Bone marrow (tissue), 2 donors: ENCODE measurements around the gene CDC42BPA.
"Not testable (repeated sequence)": the region's sequence is repeated elsewhere in the genome, so short reads cannot be mapped to it uniquely, and the experiment has no call there.

ENCODE experiments used
- DNase-seq, 2 donors: peaks; one replicate each; lab custom pipeline; 2025; lab: John Stamatoyannopoulos, UW

The CDC42BPA gene

DNA sequence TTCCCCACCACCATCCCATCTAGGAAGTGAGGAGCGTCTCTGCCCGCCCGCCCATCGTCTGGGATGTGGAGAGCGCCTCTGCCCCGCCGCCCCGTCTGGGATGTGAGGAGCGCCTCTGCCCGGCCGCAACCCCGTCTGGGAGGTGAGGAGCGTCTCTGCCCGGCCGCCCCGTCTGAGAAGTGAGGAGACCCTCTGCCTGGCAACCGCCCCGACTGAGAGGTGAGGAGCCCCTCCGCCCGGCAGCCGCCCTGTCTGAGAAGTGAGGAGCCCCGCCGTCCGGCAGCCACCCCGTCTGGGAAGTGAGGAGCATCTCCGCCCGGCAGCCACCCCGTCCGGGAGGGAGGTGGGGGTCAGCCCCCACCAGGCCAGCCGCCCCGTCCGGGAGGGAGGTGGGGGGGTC is 185.6 kb downstream of the CDC42BPA start:
- not testable (repeated sequence) for DNase-seq

DNA sequence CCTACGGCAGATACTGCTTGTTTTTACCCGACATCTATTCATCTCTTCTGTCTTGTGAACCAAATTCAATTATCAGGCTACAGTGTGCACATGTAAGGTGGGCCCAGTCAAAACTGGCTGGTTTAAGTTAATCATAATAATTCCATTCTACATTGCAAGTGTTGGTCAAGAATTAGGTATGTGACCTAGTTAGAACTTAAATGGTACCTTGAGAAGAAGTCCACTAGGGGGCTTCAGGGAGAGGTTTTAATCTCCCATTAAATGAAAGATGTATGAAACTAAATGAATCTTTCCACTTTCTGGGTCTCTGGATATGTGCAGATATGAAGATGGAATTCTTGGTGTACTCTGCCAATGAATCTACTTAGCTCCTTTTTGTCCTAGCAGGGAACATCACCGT is 187.1 kb downstream of the CDC42BPA start:
- DNase-seq = no peak

DNA sequence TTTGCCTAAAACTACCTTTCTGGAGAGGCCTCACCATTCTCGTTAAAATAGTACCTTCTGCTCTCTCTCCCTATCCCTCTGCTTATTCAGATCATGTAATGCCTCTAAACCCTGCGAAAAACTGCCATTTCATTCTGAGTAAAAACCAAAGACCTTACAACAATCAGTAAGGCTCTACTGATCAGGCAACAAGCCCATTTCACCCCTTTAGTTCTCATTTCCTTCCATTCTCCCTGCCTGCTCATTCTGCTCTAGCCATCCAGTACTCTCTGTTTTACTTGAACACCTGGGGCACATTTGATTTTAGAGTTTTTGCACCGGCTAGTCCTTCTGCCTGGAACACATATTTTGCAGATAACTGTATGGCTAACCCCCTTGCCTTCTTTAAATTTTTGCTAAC is 190.4 kb downstream of the CDC42BPA start:
- DNase-seq = no peak

DNA sequence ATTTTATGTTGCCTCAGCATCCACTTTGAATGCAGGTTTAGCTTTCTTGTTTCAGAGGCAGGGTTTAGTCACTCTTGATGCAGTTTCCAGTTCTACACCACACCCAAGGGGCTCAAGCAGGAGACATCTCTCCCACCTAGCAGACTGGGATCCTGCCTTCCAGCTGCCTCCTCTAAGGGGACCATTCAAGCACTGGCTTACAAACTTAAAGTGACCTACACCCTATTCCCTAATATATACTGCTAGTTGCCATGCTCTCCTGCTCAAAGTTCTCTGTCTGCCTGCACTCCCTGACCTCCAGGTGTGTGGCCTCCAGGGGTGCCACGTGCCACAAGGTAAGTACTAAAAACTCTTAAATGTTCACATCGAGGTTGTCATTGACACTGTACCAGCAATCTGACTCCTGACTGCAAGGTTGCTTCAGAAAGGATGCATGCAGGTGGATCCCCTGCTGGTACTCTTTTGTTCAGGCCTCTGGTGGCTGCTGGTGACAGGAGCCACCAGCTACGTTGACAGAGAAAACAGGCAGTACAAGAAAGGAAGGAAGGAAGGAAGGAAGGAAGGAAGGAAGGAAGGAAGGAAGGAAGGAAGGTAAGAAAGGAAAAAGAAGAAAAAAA is 192.3 kb downstream of the CDC42BPA start:
- DNase-seq = no peak

DNA sequence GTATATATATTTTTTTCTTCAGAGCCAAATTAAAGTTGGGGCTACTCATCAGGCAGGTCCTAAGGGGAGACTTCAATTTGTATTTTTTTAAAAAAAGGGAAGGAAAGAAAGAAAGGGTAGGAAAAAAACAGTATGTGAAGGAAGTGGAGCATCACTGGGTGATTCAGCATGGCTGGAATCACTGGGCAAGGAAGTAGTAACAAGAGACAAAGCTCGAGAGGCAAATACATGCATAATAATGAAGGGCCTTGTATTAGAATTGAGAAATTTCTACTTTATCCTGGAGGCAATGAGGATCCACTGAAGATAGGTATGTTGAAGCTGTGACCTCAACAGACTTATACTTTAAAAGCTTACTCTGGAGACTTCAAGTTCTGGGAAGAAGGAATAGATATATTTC is 193.8 kb downstream of the CDC42BPA start:
- DNase-seq = no peak

DNA sequence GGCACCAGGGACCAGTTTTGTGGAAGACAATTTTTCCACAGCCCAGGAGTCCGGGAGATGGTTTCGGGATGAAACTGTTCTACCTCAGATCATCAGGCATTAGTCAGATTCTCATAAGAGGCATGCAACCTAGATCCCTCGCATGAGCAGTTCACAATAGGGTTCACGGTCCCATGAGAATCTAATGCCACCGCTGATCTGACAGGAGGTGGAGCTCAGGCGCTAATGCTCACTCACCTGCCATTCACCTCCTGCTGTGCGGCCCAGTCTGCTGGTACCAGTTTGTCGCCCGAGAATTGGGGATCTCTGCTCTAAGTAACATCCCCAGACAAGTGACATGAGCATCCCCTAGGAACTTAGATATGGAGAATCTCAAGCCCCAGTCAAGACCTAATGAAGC is 197.5 kb downstream of the CDC42BPA start:
- DNase-seq = no peak

DNA sequence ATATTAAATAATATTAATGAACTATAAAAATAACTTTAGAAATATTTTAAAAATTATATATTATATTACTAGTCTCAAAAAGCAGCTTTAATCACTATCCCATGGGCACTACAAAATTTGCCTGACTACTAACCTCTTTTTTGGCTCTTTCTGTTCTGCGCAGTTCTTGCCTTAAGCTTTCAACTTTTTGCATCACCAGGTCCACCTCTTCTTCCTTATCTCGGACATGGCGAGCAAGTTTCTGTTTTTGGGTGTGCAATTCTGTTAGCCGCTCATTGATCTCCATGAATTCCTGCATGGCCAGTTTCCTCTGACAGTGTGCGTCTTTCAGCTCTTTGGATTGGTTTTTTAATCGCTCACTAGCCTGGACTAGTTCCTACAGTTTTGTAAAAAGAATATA is 205.8 kb downstream of the CDC42BPA start:
- DNase-seq = no peak

DNA sequence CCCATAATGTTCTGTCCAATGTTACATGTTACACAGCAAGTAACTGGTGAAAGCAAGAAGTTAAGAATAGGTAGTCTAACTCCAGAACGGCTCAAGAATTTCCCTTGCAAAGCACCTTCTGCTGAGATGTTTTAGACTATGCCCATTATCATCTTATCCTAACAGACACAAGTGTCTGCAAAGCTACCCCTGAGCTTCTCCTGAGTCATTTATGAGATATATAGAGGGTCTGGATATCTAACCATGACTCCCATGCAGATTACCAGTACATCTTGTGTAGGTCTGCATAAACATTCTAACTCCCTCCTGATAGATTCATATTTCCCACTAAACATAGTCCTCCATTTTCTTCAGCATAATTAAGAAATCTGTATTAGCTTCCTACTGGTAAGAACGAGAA is 206.5 kb downstream of the CDC42BPA start:
- no peak for DNase-seq

DNA sequence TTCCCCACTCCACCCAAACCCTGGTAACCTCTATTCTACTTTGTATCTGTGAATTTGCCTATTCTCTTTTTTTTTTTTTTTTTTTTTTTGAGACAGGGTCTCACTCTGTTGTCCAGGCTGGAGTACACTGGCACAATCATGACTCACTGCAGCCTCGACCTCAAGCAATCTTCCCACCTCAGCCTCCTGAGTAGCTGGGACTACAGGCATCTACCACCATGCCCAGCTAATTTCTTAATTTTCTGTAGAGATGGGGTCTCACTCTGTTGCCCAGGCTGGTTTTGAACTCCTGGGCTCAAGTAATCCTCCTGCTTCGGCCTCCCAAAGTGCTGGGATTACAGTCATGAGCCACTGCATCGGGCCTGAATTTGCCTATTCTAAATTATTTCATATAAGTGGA is 213.0 kb downstream of the CDC42BPA start:
- not testable (repeated sequence) for DNase-seq

DNA sequence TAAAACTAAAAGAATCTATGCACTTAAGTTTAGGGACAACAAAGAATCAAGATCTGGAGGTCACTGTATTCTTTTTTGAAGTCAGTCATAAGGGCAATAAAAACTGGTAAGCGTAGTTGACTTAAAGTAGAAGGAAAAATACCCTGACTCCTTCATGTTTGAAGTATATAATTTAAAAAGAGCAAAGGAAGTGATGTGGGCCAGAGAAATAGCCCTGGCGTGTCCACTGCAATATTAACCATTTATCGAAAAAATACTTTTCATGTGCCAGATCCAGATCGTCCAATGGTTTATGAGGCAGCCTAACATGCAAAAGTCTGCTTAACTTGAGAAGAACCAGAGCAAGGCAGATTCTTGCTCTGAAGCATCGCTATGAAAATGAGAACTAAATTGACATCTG is 216.2 kb downstream of the CDC42BPA start:
- DNase-seq = no peak

DNA sequence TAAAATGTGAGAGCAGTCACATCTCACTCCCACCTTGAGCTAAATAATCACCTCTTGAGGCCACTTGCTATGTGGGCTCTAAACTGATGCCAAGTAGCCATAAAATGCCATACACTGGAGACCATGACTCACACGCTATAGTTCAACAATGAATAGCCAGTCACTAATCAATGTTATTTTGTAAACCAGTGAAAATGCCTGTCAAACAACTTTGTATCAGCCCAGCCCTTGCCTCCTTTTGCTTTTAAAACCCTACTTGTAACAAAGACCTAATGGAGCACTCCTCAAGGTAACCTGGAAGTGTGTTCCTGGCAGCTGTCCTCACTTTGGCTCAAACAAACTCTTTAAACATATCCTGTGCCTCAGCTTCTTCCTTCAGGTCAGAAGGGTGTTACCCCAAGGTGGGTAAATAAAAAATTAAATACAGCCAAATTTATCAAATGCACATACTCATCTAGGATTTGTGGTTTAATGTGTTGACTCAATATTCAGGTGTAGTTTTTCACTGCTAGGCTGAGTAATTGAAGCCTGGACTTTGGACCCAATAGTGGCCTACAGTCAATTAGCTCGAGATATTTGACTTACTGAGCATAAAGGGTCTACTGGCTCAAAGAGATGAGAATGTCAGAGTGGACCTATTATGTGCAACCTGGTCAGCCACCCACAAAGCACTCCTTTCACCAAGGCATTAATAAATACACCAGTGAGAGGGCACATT is 223.9 kb downstream of the CDC42BPA start:
- no peak for DNase-seq

DNA sequence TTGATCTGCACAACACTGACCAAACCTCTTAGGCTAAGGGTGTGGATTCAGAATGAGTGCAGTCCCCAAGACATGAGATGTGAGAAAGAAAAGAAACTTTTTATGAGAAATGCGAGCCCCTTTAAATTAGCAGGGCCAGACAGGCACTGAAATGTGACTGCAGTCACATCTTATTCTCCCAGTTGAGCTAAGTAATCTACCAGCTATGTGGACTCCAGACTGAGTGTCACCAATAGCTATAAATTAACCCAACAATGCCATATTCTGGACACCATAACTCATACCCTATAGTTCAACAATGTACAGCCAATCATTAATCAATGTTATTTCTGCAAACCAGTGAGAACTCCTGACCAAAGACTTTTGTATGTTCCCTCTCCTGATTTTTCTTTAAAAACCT is 225.0 kb downstream of the CDC42BPA start:
- DNase-seq = no peak

DNA sequence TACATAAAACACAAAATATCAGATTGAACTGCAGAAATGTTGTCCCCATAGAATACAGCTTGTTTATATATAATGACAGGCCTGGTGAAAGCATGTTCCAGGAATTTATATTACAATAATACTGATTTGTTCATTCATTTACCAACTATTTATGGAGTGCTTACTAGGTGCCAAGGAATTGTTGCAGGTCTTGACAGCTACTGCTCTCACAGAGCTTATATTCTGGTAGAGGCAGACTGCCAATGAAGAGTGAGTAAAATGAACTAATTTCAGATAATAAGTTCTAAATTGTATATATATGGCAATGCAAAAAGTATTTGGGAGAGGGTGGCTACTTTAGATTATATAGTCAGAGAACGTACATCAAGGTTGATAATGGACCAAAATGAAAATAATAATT is 226.2 kb downstream of the CDC42BPA start:
- DNase-seq = no peak

DNA sequence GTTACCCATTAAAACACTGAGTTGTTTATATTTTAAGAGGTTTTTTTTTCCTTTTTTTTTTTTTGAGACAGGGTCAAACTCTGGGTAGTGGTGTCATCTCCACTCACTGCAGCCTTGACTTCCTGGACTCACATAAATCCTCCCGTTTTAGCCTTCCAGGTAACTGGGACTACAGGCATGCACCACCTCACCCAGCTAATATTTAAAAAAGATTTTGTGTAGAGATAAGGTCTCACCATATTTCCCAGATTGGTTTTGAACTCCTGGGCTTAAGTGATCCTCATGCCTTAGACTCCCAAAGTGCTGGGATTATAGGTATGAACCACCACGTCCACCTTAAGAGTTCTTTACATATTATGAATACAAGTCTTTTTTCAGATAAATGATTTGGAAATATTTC is 231.7 kb downstream of the CDC42BPA start:
- DNase-seq = no peak

DNA sequence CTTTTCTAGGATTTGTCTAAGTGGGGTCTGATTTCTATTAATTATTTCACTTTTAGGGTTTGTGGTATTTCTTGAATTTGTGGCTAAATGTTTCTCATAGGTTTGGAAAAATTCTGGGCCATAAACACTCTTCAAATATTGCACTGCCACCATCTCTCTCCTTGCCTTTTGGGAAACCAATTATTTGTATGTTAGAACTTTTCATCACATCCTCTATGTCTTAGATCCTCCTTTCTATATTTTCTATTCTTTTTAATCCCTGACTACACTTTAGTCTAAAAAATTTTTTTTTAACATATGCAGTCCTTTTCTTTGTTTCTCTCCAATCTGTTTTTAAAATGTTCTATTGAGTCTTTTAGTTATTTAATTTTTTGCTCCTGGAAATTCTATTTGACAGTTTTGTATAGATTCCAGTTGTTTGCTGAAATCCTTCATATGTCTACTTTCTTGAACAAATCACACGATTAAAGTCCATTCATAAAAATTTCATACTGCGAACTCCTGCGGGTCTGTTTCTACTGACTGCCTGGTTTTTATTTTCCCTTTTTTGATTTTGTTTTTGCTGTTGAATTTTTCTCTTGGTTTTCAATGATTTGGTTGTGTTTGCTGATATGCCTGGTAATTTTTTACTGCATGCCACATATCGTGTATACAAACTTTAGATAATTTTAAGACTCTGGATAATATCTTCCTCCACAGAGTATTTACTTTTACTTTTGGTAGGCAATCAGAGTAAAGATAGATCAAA is 235.1 kb downstream of the CDC42BPA start:
- no peak for DNase-seq

DNA sequence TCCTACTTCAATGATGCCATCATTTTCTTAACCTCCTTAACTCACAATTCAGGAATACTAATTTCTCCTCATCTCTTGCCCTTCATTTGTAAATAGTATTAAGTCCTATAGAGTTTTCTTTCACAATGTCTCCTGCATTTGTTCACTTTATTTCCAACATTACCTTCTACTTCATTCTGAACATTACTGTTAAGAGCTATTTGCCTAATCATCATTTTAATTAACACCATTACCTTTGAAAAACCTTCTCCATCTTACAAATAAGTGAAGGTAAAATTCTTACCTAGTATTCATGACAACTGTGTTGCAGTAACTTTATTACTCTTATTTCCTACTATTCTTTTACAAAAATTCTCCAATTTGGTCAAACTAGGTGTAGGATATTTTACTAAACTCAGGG is 240.5 kb downstream of the CDC42BPA start:
- no peak for DNase-seq

DNA sequence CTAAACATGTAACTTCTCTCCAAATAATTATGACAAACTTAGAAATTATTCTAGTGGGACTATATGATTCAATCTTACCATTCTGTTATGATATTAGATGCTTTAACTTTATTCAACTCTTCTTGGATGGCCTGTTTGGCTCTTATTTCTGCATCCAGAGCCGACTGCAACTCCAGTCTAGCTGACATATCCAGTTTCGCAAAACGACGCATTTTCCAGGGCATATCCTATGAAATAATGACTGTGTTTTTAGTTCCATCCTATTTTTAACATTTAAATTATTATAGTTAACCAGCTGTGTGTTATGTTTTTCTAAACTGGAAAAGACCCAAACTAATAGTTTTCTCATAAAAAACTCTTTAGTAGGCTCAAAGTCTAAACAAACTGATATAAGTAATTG is 244.5 kb downstream of the CDC42BPA start:
- DNase-seq = no peak

DNA sequence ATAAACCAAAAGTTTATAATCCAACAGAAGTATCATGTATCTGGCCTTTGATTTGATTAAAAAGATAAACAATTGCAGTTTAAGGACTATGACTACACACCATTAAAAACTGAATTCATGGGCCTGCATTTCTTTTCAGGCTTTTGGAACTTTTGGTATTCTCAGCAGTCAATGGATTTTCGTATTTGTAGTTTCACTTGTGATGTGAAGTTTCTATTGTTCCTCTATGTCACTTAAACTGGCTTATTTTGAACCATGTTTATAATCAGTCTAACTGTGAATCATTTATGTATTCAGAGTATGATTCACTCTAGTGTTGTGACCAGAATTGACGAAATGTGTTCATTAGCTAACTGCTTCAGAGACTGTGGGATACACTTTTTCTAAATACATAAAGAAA is 245.3 kb downstream of the CDC42BPA start:
- no peak for DNase-seq

DNA sequence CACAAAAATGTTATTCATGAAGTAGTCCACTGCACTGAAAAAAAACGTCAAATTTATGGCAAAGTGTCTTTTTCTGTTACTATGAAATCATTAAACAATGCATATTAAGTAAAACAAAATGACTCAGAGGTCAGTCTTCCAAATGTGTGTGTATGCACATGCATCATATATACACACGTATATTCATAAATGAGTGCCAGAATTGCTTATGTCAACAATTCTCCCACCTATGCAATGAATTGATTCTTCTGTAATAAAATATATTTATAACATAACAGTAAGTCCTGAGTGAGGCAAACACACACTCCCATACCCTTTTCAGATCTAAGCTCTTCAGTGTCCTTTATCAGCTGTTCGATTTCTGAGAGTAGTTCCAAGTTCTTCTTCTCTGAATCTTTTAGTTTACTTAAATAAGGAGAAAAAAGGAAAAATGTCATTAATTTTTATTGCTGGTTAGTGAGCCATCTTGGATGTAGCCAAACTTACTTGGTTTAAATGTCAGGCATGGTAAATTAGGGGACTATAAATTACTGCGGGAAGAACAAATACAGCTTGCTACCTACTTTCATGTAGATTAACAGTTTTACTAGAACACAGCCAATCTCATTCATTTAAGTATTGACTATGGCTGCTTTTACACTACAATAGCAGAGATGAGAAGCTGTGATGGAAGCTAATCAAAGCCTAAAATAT is 246.3 kb downstream of the CDC42BPA start:
- DNase-seq = no peak

DNA sequence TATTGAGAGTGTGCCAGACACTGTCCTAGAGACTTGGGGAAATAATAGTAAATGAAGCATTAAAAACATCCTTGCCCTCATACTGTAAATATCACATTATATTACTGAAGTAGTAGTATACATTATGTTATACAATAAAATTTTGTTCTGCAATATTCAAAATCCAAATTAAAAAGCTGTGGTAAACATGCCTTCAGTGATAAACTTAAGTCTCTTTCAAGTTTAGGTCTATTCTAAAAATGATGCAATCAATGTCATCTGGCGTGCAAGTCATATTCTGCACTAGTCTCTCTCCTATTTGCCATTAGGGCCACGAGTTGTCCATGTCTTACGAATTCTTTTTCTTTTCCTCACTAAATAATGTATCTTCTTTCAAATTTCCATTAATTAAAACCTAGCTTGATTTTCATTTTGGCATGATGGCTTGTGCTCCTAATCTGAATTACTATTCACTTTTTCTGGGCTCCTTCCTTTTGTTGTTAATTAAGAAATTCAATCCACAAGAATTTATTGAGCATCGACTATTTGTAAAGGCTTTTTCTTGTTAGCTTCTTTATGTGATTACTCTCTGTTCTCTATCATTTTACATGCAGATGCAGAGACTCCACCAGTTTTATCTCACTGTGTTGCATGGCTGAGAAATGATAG is 247.5 kb downstream of the CDC42BPA start:
- no peak for DNase-seq

DNA sequence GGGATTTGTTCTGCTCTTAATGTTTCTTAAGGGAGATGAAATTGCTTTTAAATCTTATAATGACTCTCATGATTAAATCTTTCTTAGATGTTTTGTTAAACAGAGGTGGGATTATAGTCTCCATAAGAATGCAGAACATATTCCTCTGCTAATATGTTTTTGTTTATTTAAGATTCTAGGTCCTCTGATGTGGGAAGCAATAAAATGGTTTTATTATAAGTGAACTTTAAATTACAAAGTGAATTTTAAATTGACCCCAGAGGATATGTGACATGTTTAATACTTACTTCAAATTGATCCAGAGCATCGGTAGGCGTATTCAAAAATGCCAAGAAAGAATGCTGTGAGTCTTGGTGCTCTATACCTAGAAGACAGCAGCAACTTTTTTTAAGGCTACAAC is 248.8 kb downstream of the CDC42BPA start:
- DNase-seq = no peak

DNA sequence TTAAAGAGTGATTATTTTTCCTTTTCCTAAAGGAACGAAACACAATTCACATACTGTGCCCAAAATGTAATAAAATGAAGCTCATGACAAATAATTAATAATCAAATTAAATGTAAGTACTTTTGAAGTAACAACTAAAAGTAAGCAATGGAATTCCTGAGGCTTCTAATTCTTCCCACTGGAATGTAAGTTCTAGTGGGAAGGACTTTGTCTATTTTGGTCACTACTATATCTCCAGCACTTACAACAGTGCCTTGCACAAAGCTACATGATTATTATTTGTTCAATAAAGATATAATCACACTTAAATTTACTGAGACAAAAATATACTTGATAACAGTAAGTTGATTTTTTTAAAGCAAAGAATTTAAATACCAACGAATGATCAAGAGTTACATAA is 249.4 kb downstream of the CDC42BPA start:
- no peak for DNase-seq
